Stimulated activated CD8-positive, alpha-beta memory T cell treated with anti-CD3 and anti-CD28 coated beads, Interleukin-15, amount 100 ng/mL, for 48 hours (primary cell): Measurements from ENCODE around the gene FOXP1.

Experiments used
- DNase-seq, 2 donors: peaks; one replicate each; pipeline ENCODE4 v3.0.0-alpha.2; 2020; ENCODE audit warnings: low read depth in 2 of 2

FOXP1 gene

GRCh38 chr3:71486831-71487230 is 96.7 kb downstream of the FOXP1 start:
- no peak for DNase-seq

GRCh38 chr3:71485896-71486295 is 97.6 kb downstream of the FOXP1 start:
- no peak for DNase-seq

- DNase-seq = no peak
These were observed 99.1 kb downstream of the FOXP1 start for GRCh38 chr3:71484452-71484851.

- no peak for DNase-seq
These were observed 99.5 kb downstream of the FOXP1 start for GRCh38 chr3:71484047-71484446.

GRCh38 chr3:71482771-71483170 is 100.8 kb downstream of the FOXP1 start:
- no peak for DNase-seq

- peak; percentile 45 to 63 for DNase-seq
These were observed 105.0 kb downstream of the FOXP1 start for GRCh38 chr3:71478568-71478967.

GRCh38 chr3:71476950-71477349 is 106.6 kb downstream of the FOXP1 start:
- DNase-seq = no peak

- no peak for DNase-seq
These were observed 114.4 kb downstream of the FOXP1 start for GRCh38 chr3:71469138-71469435.

- DNase-seq = no peak
These were observed 115.0 kb downstream of the FOXP1 start for GRCh38 chr3:71468311-71469137.

GRCh38 chr3:71466483-71466882 is 117.0 kb downstream of the FOXP1 start:
- no peak for DNase-seq

- no peak for DNase-seq
These were observed 118.0 kb downstream of the FOXP1 start for GRCh38 chr3:71465371-71466036.

GRCh38 chr3:71464613-71465012 is 118.9 kb downstream of the FOXP1 start:
- DNase-seq = no peak

- no peak for DNase-seq
These were observed 119.9 kb downstream of the FOXP1 start for GRCh38 chr3:71463617-71464016.

- no peak for DNase-seq
These were observed 120.9 kb downstream of the FOXP1 start for GRCh38 chr3:71462586-71462985.

- DNase-seq = no peak
These were observed 121.6 kb downstream of the FOXP1 start for GRCh38 chr3:71461749-71462483.

- no peak for DNase-seq
These were observed 122.4 kb downstream of the FOXP1 start for GRCh38 chr3:71461114-71461513.

- DNase-seq = no peak
These were observed 124.6 kb downstream of the FOXP1 start for GRCh38 chr3:71458895-71459294.

GRCh38 chr3:71456826-71457225 is 126.7 kb downstream of the FOXP1 start:
- DNase-seq = no peak

GRCh38 chr3:71456156-71456555 is 127.4 kb downstream of the FOXP1 start:
- no peak for DNase-seq

- DNase-seq = no peak
These were observed 128.8 kb downstream of the FOXP1 start for GRCh38 chr3:71454512-71455403.

- no peak for DNase-seq
These were observed 129.6 kb downstream of the FOXP1 start for GRCh38 chr3:71453822-71454511.
